Naive thymus-derived CD4-positive, alpha-beta T cell (primary cell): ENCODE measurements around the gene MED13. TPM values are rescaled to one million over a fixed set of nuclear protein-coding genes. Genes with fewer than 3 reads are reported as not detected.
"Not testable (repeated sequence)": the region's sequence is repeated elsewhere in the genome, so short reads cannot be mapped to it uniquely, and the experiment has no call there.

Source experiments
- ATAC-seq: fragments of 150-1000 bp; cut with Tn5 transposase; 2 replicates; pipeline ENCODE4 v1.10.0; 2021; ENCODE audit warnings: mild to moderate bottlenecking, moderate library complexity
- CTCF ChIA-PET: fragments of 350-600 bp; sonication (Branson Sonifier 250); formaldehyde crosslinking; loops from one replicate; lab custom pipeline; 2021; ENCODE audit warnings: antibody characterized with exemption; lab: Charles Lee
- POLR2A ChIA-PET: fragments of 350-600 bp; sonication (Branson Sonifier 250); formaldehyde crosslinking; loops from one replicate; lab custom pipeline; 2021; ENCODE audit warnings: antibody characterized with exemption, inconsistent platforms; lab: Charles Lee
- DNase-seq, 9 donors: peaks; one replicate each; pipeline versions ENCODE4 v3.0.0 to v3.0.0-alpha.2; 2020 to 2022; ENCODE audit warnings: mixed read lengths in 1 of 9
- H3K27ac ChIP-seq: one replicate; pipeline ENCODE4 v1.7.0; 2013; ENCODE audit warnings: mild to moderate bottlenecking, low read depth, low read length, moderate library complexity
- H3K27me3 ChIP-seq, 2 donors: one replicate each; pipeline ENCODE4 v1.7.0; 2013; ENCODE audit warnings: low read length in 2 of 2, mild to moderate bottlenecking in 2 of 2, moderate library complexity in 2 of 2; ENCODE audit not compliant: control insufficient read depth in 2 of 2, insufficient read depth in 2 of 2
- H3K36me3 ChIP-seq, 3 experiments: 1 replicate in 2 of 3; 2 replicates in 1 of 3; pipeline ENCODE4 v1.7.0; 2013; ENCODE audit warnings: low read length in 3 of 3, mild to moderate bottlenecking in 3 of 3, moderate library complexity in 1 of 3; ENCODE audit not compliant: insufficient read depth in 3 of 3, control insufficient read depth in 2 of 3
- H3K4me1 ChIP-seq, 2 donors: one replicate each; pipeline ENCODE4 v1.7.0; 2013; ENCODE audit warnings: low read length in 2 of 2, mild to moderate bottlenecking in 2 of 2, moderate library complexity in 1 of 2; ENCODE audit not compliant: control insufficient read depth in 2 of 2, insufficient read depth in 2 of 2
- H3K4me3 ChIP-seq: 2 replicates; pipeline ENCODE4 v1.7.0; 2013; ENCODE audit warnings: mild to moderate bottlenecking, low read length
- H3K9me3 ChIP-seq, 3 experiments: 1 replicate in 2 of 3; 2 replicates in 1 of 3; pipeline ENCODE4 v1.7.0; 2013; ENCODE audit warnings: low read length in 3 of 3; ENCODE audit not compliant: control insufficient read depth in 2 of 3
- H3K27ac Mint-ChIP-seq, 9 donors: one replicate each; pipeline ENCODE4 v1.8.0; 2020 to 2022; ENCODE audit warnings: mixed read lengths in 9 of 9, mild to moderate bottlenecking in 8 of 9, moderate library complexity in 5 of 9, inconsistent platforms in 2 of 9
- H3K27me3 Mint-ChIP-seq, 5 donors: one replicate each; pipeline ENCODE4 v1.8.0; 2021 to 2022; ENCODE audit warnings: mixed read lengths in 5 of 5, mild to moderate bottlenecking in 1 of 5
- H3K36me3 Mint-ChIP-seq, 5 donors: one replicate each; pipeline ENCODE4 v1.8.0; 2020 to 2022; ENCODE audit warnings: mixed read lengths in 5 of 5, mild to moderate bottlenecking in 3 of 5, inconsistent platforms in 1 of 5
- H3K4me1 Mint-ChIP-seq, 7 donors: one replicate each; pipeline ENCODE4 v1.8.0; 2020 to 2022; ENCODE audit warnings: mixed read lengths in 7 of 7, mild to moderate bottlenecking in 3 of 7, inconsistent platforms in 1 of 7
- H3K4me3 Mint-ChIP-seq, 10 donors: one replicate each; pipeline ENCODE4 v1.8.0; 2020 to 2022; ENCODE audit warnings: mild to moderate bottlenecking in 10 of 10, mixed read lengths in 10 of 10, moderate library complexity in 6 of 10, inconsistent platforms in 2 of 10
- H3K9me3 Mint-ChIP-seq, 11 donors: one replicate each; pipeline ENCODE4 v1.8.0; 2020 to 2022; ENCODE audit warnings: mixed read lengths in 11 of 11, mild to moderate bottlenecking in 4 of 11, inconsistent platforms in 1 of 11, moderate library complexity in 1 of 11
- intact Hi-C, 2 donors: fragments of 100-400 bp; cut with micrococcal nuclease; formaldehyde crosslinking; loops; one replicate each; pipeline ENCODE4 v1.15.1; 2023
- polyA plus RNA-seq, 2 donors: library from polyadenylated mRNA; unstranded; fragments of 300-500 nt; fragmentation: Illumina TruSeq; gene quantifications; one replicate each; pipeline ENCODE4 v1.2.3, GENCODE V29; 2021
- total RNA-seq, 6 experiments: library from RNA in 5 of 6; stranded (reverse) in 5 of 6; gene quantifications; 1 replicate in 5 of 6; 2 replicates in 1 of 6; pipeline ENCODE4 v1.2.3 and lab custom pipeline; 2021 to 2026

The MED13 gene
- total and polyA plus RNA-seq, 7 experiments from 2014 or later: 3.6 to 84.8 (median 70.0) TPM

DNA sequence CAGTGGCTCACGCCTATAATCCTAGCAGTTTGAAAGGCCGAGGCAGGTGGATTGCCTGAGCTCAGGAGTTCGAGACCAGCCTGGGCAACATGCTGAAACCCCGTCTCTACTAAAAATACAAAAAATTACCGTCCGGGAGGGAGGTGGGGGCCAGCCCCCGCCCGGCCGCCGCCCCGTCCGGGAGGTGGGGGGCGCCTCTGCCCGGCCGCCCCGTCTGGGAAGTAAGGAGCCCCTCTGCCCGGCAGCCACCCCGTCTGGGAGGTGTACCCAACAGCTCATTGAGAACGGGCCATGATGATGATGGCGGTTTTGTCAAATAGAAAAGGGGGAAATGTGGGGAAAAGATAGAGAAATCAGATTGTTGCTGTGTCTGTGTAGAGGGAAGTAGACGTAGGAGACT lies 7.8 kb upstream of the MED13 start:
- H3K27ac ChIP-seq, H3K4me1 Mint-ChIP-seq, H3K9me3 ChIP-seq, ATAC-seq, intact Hi-C loops, H3K9me3 Mint-ChIP-seq, DNase-seq, H3K4me1 ChIP-seq, H3K27ac Mint-ChIP-seq, H3K36me3 Mint-ChIP-seq, H3K27me3 ChIP-seq, POLR2A ChIA-PET, H3K4me3 ChIP-seq, H3K4me3 Mint-ChIP-seq, H3K36me3 ChIP-seq: not testable (repeated sequence)
- CTCF ChIA-PET: interaction anchor here (0.6 kb wide), 1 partner anchor 1360 kb away, joined by 4 read pairs; no protein-coding TSS in a partner anchor
- peaks cover 0 to 13% (median 7%) of the 10 kb centered on the region in 5 donors for H3K27me3 Mint-ChIP-seq

DNA sequence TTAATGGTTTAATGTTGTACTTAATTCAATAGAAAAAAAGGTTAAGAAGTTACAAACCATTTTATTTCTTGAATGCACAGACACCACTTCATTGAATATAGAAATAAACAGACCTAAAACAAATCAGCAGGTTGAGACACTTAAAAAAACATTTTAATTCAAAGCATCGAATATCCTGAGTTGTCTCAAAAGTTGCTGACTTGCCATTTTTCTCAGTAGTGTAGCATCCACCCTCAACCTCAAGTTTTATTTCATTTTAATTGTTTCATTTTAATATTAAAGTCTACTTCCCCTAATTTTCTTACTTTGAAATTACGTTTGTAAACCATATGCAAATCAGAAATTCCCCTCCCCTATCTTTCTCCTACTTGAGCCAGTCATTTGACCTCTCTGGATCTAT lies 5.8 kb upstream of the MED13 start:
- Mint-ChIP-seq H3K4me3 (no peak overlapping the region), H3K36me3 (no peaks in the 10 kb centered on the region), H3K27me3 (no peaks in the 10 kb centered on the region), H3K4me1 (peaks cover 0 to 11% (median 3%) of the 10 kb centered on the region in 7 donors), H3K27ac (no peak overlapping the region), H3K9me3 (no peaks in the 10 kb centered on the region)
- ChIA-PET POLR2A (no interaction called here), CTCF (interaction anchor here (1.5 kb wide), 1 partner anchor 12 kb away, joined by 5 read pairs; no protein-coding TSS in a partner anchor)
- no peak for ATAC-seq
- intact Hi-C loops: no loop called here
- no peak overlapping the region for H3K4me3 ChIP-seq
- H3K9me3 ChIP-seq: no peaks in the 10 kb centered on the region
- H3K27ac ChIP-seq: no peak overlapping the region
- no peaks in the 10 kb centered on the region for H3K4me1 ChIP-seq
- H3K27me3 ChIP-seq: no peaks in the 10 kb centered on the region
- H3K36me3 ChIP-seq: no peaks in the 10 kb centered on the region
- no peak for DNase-seq

DNA sequence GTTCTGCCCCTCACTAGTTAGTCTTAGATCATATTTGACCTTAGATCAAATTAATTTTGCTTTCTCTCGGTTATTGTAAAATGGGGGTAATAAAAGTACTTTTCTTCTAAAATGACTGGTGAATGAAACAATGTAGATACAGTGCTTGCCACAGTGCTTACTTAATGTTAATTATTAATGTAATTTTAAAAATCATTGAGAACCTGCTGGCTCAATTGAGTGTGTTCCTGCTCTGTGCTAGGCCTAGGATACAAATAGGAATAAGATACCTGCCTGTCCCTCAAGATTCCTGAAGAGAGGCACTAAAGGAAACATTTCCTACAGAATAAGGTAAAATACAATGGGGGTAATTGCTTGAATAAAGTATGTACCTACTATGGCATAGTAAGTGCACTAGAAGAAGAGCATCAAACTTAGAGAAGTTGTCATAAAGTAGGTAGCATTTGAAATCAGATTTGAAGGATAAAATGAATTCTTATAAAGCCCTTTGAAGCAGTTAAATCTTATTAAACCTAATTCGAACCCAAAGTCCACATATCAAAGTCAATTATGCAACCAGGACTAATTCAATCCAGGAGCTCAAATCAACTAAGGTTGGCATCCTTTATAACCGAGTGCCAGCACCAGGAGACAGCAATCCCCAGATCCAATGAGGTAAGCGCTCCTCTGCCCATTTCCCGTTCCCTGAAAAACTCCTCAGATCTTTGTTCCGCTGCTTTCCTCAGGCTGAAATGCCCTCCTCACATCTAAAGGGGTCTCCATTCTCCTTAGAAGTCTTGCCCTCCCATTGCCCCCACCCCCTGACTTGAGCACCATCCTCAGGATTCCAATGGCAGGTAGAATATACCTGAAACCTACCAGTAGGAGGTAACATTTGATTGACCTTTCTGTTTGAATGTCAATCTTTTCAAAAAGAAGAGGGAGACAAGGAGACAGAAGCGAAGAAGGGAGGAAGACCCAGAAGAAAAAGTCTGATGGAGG lies 2.4 kb upstream of the MED13 start:
- Histone ChIP-seq H3K4me1 (peaks cover 9 to 13% of the 10 kb centered on the region in 2 donors), H3K27ac (no peak overlapping the region), H3K9me3 (no peaks in the 10 kb centered on the region), H3K27me3 (no peaks in the 10 kb centered on the region), H3K4me3 (no peak overlapping the region), H3K36me3 (peaks cover 0 to 5% (median 0%) of the 10 kb centered on the region in 3 experiments)
- Mint-ChIP-seq H3K27ac (peak overlapping the region in 4 of 9 donors; percentile 15 to 99 (median 80)), H3K4me1 (peaks cover 15 to 29% (median 22%) of the 10 kb centered on the region in 7 donors), H3K4me3 (no peak overlapping the region), H3K9me3 (no peaks in the 10 kb centered on the region), H3K27me3 (no peaks in the 10 kb centered on the region), H3K36me3 (peaks cover 0 to 10% (median 7%) of the 10 kb centered on the region in 5 donors)
- CTCF ChIA-PET: interaction anchor here (1.7 kb wide), 1 partner anchor 141 kb away, joined by 4 read pairs; no protein-coding TSS in a partner anchor
- intact Hi-C loops: loop anchor here (5.0 kb wide), 5 partner anchors 100 to 1540 kb away; partner anchors contain the start of genes METTL2A (in 2 of the 2), APPBP2 (in 1 of the 2) and TANC2 (in 1 of the 2)
- ATAC-seq (no peak), DNase-seq (no peak)
- POLR2A ChIA-PET: no interaction called here

DNA sequence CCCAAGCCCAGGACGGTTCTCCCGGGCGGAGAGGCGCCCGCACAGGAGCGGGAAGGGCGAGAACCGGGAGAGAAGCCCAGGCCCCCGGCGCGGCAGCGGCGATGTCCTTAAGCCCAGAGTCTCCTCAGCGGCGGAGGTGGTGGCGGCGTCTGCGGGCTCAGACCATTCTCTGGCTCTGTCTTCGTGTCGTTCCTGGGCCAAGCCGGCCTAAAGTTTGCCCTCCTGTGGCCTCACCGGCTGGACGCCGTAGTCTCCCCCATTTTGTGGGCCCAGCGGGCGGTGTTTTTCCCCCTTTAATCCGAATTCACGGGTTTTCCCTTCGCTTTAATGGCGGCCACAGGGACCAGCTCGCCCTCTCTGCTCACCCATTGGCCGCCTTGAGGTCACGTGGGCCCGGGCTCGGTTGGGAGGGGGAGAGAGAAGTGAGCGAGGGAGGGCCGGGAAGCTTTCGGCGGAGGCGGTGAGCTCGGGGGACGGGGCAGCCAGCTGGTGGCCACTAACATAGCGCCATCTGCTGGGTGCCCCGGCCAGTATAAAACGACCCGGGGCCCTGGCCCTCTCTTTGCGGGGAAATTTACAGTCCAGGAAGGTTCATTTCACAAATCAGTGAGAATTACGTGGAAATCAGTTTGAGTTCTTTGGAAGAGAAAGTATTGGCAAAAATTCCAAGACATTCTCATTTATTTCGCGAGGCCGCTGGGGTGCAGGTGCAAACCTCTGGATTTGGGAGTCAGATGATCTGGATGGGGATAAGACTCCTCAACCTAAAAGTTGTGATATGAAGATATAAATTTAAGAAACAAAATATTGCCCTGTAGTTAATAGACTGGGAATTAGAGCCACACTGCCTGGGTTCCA lies 762 bp upstream of the MED13 start:
- CTCF ChIA-PET: interaction anchor here (0.5 to 1.7 kb wide), 6 partner anchors 9 to 1345 kb away, joined by 3 to 5 read pairs (median 4); partner anchors contain the start of gene BRIP1
- peaks cover 16 to 23% of the 10 kb centered on the region in 2 donors for H3K4me1 ChIP-seq

DNA sequence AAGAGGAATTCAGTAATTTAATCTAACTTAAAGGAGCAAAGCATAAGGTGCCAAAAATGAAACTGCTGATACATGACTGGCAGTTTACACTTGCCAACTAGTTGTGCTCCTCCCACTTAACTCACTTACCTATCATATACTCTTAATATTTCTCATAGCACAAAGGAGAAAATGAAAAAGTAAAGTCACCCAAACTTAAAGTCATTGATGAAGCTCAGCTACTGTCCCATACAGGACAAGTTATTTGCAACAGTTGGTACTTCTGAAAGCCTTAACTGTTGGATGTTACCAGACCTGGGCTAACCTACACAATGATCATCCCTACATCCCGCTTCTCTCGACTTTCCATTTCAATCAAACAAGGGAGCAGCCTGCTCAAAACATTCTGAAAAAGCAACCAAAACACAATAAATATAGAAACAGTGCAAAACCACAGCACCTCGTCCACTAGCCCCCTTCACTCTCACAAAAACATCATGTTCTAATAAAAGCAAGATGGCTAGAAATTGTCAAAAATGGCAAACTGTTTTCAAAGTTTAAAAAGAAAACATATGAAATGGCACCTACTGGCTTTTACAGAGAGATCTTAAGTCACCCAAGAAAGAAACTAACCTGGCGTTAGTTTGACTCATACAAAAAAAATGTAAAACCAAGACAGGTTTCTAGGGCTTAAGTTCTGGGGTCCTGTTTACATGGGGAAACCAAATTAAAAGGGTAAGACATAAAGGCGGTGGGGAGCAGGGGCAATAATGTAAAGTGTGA lies 868 bp downstream of the MED13 start:
- ATAC-seq (no peak), DNase-seq (peak in 6 of 9 donors; percentile 4 to 32 (median 16))
- CTCF ChIA-PET: no interaction called here
- Histone ChIP-seq H3K27ac (peak overlapping the region; percentile 75), H3K36me3 (peaks cover 0 to 5% (median 0%) of the 10 kb centered on the region in 3 experiments), H3K4me3 (peak overlapping the region; percentile 57), H3K4me1 (peaks cover 22 to 23% of the 10 kb centered on the region in 2 donors), H3K27me3 (no peaks in the 10 kb centered on the region), H3K9me3 (no peaks in the 10 kb centered on the region)
- Mint-ChIP-seq H3K4me3 (peak overlapping the region; percentile 90 to 100 (median 94)), H3K4me1 (peaks cover 31 to 53% (median 46%) of the 10 kb centered on the region in 7 donors), H3K27me3 (no peaks in the 10 kb centered on the region), H3K36me3 (peaks cover 0 to 19% (median 13%) of the 10 kb centered on the region in 5 donors), H3K27ac (peak overlapping the region; percentile 92 to 96 (median 95)), H3K9me3 (no peaks in the 10 kb centered on the region)
- POLR2A ChIA-PET: interaction anchor here (0.6 to 1.0 kb wide), 4 partner anchors 7 to 201 kb away, joined by 3 read pairs; partner anchors contain the start of gene BRIP1
- intact Hi-C loops: loop anchor here (2.0 kb wide), 2 partner anchors 415 to 1387 kb away; partner anchors contain the start of genes BCAS3 (in 2 of the 2) and TLK2 (in 1 of the 2)

More for the DNA sequence above, 762 bp upstream of the MED13 start:
- Histone ChIP-seq H3K36me3 (peaks cover 0 to 5% (median 0%) of the 10 kb centered on the region in 3 experiments), H3K27ac (peak overlapping the region; percentile 100), H3K4me3 (peak overlapping the region; percentile 88), H3K27me3 (no peaks in the 10 kb centered on the region), H3K9me3 (no peaks in the 10 kb centered on the region)
- ATAC-seq (peak; percentile 97), DNase-seq (peak; percentile 91 to 97 (median 96))
- H3K4me3 Mint-ChIP-seq: peak overlapping the region; percentile 93 to 99 (median 96)
- H3K4me1 Mint-ChIP-seq: peaks cover 24 to 40% (median 34%) of the 10 kb centered on the region in 7 donors
- peak overlapping the region; percentile 92 to 100 (median 96) for H3K27ac Mint-ChIP-seq
- intact Hi-C loops: loop anchor here (1.0 to 5.0 kb wide), 11 partner anchors 99 to 1539 kb away; partner anchors contain the start of genes BCAS3 (in 2 of the 2), BRIP1 (in 2 of the 2), INTS2 (in 2 of the 2) and METTL2A (in 2 of the 2)
- no peaks in the 10 kb centered on the region for H3K27me3 Mint-ChIP-seq
- H3K36me3 Mint-ChIP-seq: peaks cover 0 to 16% (median 10%) of the 10 kb centered on the region in 5 donors
- POLR2A ChIA-PET: interaction anchor here (0.8 to 1.5 kb wide), 3 partner anchors 12 to 139 kb away, joined by 3 to 8 read pairs (median 4); no protein-coding TSS in a partner anchor
- H3K9me3 Mint-ChIP-seq: no peaks in the 10 kb centered on the region
